GM19438 (cell line): Measurements from ENCODE around the gene SERPINI1.

Experiments used
- ATAC-seq: cut with Tn5 transposase; IDR thresholded peaks from one replicate; pipeline ENCODE4 v1.9.1; 2021; ENCODE audit warnings: low read depth; ENCODE audit not compliant: unreplicated experiment

SERPINI1 gene

GRCh38 chr3:167735233-167736138, at the start of gene SERPINI1:
Gene SERPINI1, plus strand, starts transcription at chr3:167735721. Its CDS starts 53,408 bp downstream, at chr3:167789129.
- peak; percentile 60 for ATAC-seq

DNA sequence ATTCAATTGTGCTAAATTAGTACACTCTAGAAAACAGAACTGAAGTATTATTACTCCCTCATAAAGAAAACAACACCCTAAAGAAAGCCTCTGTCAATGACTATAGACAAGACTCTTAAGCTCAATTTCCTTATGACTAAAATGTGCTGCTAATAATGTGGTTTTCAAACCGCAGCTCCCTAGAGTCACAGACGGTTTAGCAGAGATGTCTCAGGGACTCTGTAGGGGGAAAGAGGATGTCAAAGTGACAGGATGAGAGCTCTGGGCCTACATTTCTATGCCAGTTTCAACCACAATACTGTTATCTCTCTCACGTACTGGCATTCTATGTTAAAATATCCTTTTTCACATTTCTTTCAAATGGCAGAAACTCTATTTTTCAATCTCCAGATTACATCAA, 44.2 kb upstream of the SERPINI1 start:
- ATAC-seq = peak; percentile 100

DNA sequence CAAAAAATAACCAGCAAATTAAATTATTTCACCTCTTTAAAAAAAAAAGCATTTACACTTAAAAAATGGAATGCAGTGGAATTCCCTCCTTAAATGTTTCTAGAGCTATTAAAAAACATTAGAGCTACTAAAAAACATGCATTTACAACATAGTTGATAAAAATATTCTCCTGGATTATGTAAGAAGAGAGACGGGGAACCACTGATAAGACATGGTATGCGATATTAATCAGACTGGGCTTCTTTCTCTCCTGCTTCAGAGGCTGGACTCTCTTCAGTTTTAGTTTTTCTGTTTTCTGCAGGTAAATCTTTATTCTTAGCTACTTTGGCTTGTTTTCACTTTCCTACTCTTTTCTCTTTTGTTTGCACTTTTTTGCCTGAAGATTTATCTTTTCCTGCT, 41.4 kb upstream of the SERPINI1 start:
- ATAC-seq = no peak

- ATAC-seq = no peak
These were observed 35.5 kb upstream of the SERPINI1 start for GRCh38 chr3:167700046-167700445.

DNA sequence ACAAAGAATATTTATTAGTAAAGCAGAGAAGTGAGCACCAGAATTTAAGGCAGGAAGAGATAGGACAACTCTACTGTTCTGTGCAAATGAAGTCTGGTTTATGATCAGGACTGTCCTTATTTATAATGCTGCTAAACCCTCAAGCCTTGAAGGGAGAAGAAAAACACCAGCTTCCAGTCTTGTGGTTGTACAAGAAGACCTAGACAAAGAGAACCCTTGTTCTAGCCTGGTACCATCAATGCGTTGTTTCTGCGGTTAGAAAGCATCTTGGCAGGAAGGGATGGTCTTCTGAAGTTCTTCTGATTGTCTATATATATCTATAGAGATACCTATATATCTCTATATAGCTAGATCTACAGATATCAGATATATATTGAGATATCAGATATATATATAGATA, 34.6 kb upstream of the SERPINI1 start:
- ATAC-seq = no peak

DNA sequence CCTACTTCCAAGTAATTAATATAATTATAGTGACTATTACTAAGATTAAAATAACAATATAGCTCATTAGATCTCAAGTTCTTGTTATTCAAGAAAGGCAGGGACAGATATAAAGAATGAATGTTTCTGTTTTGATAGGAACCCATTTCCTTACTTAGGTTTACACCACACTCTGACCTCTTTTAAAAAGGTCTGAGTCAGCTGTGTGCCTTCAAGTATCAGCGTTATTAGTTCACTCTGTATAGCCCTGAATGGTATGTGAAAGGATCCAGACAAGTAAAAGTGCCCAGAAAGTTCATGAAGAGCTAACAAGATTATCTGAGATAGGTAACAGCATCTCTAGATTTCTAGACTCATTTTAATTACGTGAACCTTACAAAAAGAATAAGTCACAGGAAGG, 29.7 kb upstream of the SERPINI1 start:
- ATAC-seq = no peak

DNA sequence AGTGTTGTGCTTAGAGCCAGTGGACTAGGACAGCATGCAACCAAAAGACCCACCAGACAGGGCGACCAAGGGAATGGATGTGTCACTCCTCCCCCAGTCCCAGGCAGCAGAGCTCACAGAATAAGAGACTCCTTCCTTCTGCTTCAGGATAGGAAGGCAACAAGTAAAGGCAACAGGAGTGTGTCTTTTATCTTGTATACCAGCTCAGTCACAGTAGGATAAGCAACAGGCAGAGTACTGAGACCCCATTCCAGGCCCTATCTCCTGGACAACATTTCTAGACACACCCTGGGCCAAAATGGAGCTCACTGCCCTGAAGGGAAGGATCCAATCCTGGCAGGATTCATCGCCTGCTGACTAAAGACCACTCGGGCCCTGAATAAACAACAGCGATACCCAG, 25.8 kb upstream of the SERPINI1 start:
- ATAC-seq = no peak

DNA sequence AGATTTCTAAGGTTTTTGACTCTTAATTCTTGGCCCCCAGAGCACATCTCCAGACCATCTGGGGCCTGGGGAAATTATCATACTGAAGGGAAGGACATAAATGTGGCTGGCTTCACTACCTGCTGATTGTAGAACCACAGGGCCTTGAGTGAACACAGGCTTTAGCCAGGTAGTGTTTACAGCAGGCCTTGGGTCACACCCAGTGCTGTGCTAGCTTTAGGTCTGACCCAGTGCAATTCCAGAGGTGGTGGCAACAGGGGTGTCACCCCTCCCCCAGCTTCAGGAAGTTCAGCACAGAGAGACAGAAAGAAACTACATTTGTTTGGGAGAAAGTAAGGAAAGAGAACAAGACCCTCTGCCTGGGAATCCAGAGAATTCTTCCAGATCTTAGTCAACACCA, 25.0 kb upstream of the SERPINI1 start:
- ATAC-seq = no peak

DNA sequence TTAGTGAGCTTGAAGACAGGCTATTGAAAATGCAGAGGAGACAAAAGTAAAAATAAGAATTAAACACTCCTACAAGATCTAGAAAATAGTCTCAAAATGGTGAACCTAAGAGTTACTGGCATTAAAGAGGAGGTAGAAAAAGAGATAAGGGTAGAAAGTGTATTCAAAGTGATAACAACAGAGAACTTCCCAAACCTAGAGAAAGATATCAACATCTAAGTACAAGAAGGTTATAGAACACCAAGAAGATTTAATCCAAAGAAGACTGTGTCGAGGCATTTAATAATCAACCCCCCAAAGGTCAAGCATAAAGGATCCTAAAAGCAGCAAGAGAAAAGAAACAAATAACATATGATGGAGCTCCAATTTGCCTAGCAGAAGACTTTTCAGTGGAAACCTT, 24.1 kb upstream of the SERPINI1 start:
- ATAC-seq = no peak

DNA sequence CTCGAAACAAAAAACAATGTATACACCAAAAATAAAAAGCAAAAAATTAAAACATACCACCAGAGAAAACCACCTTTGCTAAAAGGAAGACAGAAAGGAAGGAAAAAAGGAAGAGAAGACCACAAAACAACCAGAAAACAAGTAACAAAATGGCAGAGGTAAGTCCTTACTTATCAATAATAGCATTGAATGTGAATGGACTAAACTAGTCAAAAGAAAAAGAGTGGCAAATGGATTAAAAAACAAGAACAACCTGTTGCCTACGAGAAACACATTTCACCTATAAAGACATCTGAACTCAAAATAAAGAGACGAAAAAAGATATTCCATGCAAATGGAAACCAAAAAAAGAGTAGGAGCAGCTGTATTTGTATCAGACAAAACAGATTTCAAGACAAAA, 23.1 kb upstream of the SERPINI1 start:
- ATAC-seq = no peak

DNA sequence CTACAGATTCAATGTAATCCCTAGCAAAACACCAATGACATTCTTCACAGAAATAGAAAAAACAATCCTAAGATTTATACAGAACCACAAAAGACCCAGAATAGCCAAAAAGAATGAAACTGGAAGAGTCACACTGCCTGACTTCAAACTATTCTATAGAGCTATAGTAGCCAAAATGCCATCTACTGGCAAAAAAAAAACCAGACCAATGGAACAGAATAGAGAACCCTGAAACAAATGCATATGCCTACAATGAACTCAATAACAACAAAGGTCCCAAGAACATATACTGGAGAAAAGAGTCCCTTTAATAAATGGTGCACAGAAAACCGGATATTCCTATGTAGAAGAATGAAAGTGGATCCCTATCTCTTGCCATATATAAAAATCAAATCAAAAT, 20.6 kb upstream of the SERPINI1 start:
- no peak for ATAC-seq

DNA sequence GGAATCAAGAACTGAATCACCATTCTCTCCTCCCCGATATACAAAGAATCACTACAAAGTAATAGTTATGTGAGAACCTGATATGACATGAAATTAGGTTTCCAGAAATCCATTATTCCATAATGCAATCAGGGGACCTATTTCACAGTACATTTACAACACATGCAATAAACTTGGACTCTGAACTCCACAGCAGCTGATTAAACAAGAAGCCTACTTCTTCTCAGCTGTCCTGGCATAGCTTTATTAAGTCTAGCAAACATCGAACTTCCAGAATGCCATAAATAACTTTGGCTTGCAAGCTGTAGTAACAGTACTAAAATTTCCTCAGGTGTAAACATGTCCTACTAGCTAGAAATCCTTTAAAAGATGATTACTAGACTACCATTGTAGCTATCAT, 18.6 kb upstream of the SERPINI1 start:
- ATAC-seq = no peak

DNA sequence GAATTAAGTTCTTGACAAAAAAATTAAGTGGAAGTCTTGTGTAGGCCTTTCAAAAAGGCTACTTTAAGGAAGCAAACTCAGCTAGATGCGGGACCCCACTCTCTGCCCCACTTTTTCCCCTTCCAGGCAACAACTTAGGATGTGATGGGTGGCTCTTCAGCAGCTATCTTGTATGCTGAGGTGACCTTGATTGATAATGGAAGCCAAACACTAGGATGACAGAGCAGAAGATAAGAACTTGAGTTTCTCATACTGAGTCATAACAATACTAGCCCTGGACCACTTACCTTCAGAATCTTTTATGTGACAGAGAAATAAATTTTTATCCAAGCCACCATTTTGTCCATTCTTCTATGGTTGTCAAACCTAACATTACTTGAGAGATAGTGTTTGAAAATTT, 16.9 kb upstream of the SERPINI1 start:
- no peak for ATAC-seq

GRCh38 chr3:167723025-167723512, 12.5 kb upstream of the SERPINI1 start:
- ATAC-seq = no peak

GRCh38 chr3:167723872-167724271, 11.6 kb upstream of the SERPINI1 start:
- no peak for ATAC-seq

DNA sequence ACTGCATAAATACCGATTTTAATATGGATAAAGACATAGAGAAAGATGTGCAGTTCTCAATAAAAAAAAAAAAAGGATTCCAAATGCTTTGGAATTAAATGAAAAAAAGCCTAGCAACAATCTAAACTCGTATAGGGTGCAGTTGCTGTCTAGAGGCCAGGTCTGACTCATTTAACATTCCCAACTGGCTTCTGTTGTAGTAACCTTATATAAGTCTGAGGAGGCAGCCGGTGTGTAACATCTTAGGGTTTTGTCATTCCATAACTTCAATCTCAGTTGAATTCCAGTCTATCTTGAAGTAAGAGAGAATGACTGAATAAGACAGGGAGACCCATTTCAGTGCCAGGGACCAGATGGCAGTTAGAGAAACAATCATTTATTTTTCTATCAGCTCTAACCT, 7.3 kb upstream of the SERPINI1 start:
- ATAC-seq = no peak

- ATAC-seq = no peak
These were observed 6.7 kb upstream of the SERPINI1 start for GRCh38 chr3:167728632-167729323.

- no peak for ATAC-seq
These were observed 5.9 kb upstream of the SERPINI1 start for GRCh38 chr3:167729591-167729990.

DNA sequence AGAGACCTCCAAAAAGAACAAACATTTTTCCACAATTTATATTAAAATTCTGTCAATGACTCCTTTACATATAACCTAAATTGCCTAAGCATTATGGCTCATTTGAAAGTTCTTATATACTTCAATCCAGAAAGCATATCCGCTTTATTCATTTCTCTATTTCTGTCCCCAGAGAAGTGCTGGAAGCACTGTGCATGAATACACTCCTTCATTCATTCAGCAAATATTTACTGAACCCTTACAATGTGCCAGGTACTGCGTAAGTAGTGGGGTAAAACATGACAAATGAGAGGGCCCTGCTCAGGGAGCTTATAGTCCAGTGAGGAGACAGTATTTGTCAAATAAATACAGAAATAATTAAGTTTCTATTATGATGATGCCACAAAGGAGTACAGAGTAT, 4.1 kb upstream of the SERPINI1 start:
- ATAC-seq = no peak

DNA sequence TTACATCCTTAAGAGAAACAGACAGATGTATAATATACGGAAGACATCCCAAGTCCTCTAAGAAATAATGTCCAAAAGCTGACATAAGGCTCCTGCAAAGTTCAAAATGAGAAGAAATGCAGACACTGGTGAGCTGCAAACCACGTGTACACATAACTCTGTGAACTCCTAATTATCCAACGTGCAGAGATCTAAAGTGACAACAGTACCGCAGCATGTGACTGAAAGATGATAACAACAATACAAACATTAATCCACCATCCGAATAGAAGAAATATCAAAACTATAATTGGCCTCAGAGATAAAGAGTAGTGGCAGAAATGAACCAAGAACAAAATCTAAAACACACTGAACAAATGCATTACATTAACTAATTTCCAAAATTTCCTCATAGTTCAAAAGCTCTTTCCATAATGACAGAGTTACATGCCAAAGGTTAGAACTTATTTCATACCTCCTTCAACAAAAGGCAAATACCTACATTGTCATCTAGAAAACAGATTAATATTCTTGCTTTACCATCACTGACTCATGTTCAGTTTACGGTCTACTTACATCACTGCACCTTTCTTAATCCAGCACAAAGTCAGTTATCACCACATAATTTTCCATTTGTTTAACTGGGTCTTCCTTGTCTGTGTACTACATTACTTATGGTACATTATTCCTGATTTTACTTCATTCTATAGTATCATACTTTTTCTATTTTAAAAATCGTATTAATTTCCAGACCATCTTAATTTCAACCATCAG, 3.0 kb upstream of the SERPINI1 start:
- no peak for ATAC-seq

GRCh38 chr3:167733961-167734497, 1.5 kb upstream of the SERPINI1 start:
- no peak for ATAC-seq
